Measurements from ENCODE around the gene ALG14. TPM values are rescaled to one million over a fixed set of nuclear protein-coding genes. Genes with fewer than 3 reads are reported as not detected.

Gene ALG14
- total RNA-seq, 6 donors from 2014 or later: 0.55 to 6.2 (median 0.98) TPM

DNA sequence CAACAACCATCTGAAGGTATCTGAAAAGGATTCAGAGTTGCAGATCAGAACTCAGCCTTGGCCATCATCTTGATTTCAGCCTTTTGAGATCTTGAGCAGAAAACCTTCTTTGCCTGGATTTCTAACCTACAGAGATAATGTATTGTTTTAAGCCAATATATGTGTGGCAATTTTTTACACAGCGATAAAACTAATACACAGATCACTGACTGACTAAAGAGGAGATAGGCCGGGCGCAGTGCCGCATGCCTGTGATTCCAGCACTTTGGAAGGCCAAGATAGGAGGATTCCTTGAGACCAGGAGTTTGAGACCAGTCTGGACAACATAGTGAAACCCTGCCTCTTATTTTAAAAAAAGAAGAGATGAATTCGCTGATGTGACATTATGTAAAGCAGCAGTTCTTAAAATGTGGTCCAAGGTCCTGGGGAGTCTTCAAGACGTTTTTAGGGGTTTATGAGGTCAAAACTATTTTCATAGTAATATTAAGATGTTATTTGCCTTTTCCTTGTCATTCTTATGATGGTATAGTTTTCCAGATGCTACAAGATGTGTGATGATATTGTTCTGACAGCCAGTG lies 95.7 kb downstream of the ALG14 start:
- ATAC-seq (ENCODE audit: low FRiP score in 2 of 2) (no peak), DNase-seq (no peak)
- Histone ChIP-seq H3K9me3 (no peaks in the 10 kb centered on the region), H3K27me3 (no peaks in the 10 kb centered on the region), H3K27ac (no peak overlapping the region), H3K36me3 (no peaks in the 10 kb centered on the region), H3K4me1 (peaks cover 0 to 11% (median 6%) of the 10 kb centered on the region in 4 donors), H3K4me3 (no peak overlapping the region)
- TF ChIP-seq, protein P1, sequence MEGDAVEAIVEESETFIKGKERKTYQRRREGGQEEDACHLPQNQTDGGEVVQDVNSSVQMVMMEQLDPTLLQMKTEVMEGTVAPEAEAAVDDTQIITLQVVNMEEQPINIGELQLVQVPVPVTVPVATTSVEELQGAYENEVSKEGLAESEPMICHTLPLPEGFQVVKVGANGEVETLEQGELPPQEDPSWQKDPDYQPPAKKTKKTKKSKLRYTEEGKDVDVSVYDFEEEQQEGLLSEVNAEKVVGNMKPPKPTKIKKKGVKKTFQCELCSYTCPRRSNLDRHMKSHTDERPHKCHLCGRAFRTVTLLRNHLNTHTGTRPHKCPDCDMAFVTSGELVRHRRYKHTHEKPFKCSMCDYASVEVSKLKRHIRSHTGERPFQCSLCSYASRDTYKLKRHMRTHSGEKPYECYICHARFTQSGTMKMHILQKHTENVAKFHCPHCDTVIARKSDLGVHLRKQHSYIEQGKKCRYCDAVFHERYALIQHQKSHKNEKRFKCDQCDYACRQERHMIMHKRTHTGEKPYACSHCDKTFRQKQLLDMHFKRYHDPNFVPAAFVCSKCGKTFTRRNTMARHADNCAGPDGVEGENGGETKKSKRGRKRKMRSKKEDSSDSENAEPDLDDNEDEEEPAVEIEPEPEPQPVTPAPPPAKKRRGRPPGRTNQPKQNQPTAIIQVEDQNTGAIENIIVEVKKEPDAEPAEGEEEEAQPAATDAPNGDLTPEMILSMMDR (IDR thresholded peaks at IDR 0.05): no peak
- TF ChIP-seq EP300 (IDR thresholded peaks at IDR 0.05): no peak
- no peak for TF ChIP-seq POLR2A (IDR thresholded peaks at IDR 0.05)
- no peak for TF ChIP-seq POLR2AphosphoS5 (IDR thresholded peaks at IDR 0.05)
- 80 to 94% methylated on average over 6 of the region's 6 CpGs for WGBS, 2 donors

GRCh38 chr1:94974824-94975223 lies 97.9 kb downstream of the ALG14 start:
- peak in 1 of 2 donors; percentile 70 for ATAC-seq (ENCODE audit: low FRiP score in 2 of 2)
- Histone ChIP-seq H3K27ac (no peak overlapping the region), H3K36me3 (no peaks in the 10 kb centered on the region), H3K9me3 (no peaks in the 10 kb centered on the region), H3K4me3 (no peak overlapping the region), H3K27me3 (no peaks in the 10 kb centered on the region), H3K4me1 (peaks cover 7 to 14% (median 9%) of the 10 kb centered on the region in 4 donors)
- WGBS, 2 donors: 93 to 94% methylated on average over 1 of the region's 1 CpG
- TF ChIP-seq POLR2AphosphoS5 (IDR thresholded peaks at IDR 0.05): no peak
- TF ChIP-seq EP300 (IDR thresholded peaks at IDR 0.05): no peak
- no peak for TF ChIP-seq POLR2A (IDR thresholded peaks at IDR 0.05)
- no peak for DNase-seq

GRCh38 chr1:94974241-94974640 lies 98.5 kb downstream of the ALG14 start:
- Histone ChIP-seq H3K4me3 (no peak overlapping the region), H3K27ac (no peak overlapping the region), H3K4me1 (peaks cover 5 to 14% (median 8%) of the 10 kb centered on the region in 4 donors), H3K27me3 (no peaks in the 10 kb centered on the region), H3K9me3 (no peaks in the 10 kb centered on the region), H3K36me3 (no peaks in the 10 kb centered on the region)
- TF ChIP-seq, protein P1 (IDR thresholded peaks at IDR 0.05): no peak
- TF ChIP-seq POLR2AphosphoS5 (IDR thresholded peaks at IDR 0.05) (no peak), POLR2A (IDR thresholded peaks at IDR 0.05) (no peak), EP300 (IDR thresholded peaks at IDR 0.05) (no peak)
- WGBS, 2 donors: 61 to 69% methylated on average over 1 of the region's 1 CpG
- DNase-seq (no peak), ATAC-seq (ENCODE audit: low FRiP score in 2 of 2) (peak in 1 of 2 donors; percentile 56)

GRCh38 chr1:94973309-94973922 lies 99.3 kb downstream of the ALG14 start:
- no peaks in the 10 kb centered on the region for H3K27me3 ChIP-seq
- DNase-seq (no peak), ATAC-seq (ENCODE audit: low FRiP score in 2 of 2) (peak in 1 of 2 donors; percentile 65)
- H3K36me3 ChIP-seq: no peaks in the 10 kb centered on the region
- TF ChIP-seq POLR2A (IDR thresholded peaks at IDR 0.05): no peak
- TF ChIP-seq EP300 (IDR thresholded peaks at IDR 0.05): no peak
- TF ChIP-seq, protein P1 (IDR thresholded peaks at IDR 0.05): no peak
- no peak for TF ChIP-seq POLR2AphosphoS5 (IDR thresholded peaks at IDR 0.05)
- no peak overlapping the region for H3K4me3 ChIP-seq
- WGBS, 2 donors: 86 to 89% methylated on average over 8 of the region's 8 CpGs
- peaks cover 5 to 14% (median 8%) of the 10 kb centered on the region in 4 donors for H3K4me1 ChIP-seq
- H3K27ac ChIP-seq: peak overlapping the region in 1 of 4 donors; percentile 53
- H3K9me3 ChIP-seq: no peaks in the 10 kb centered on the region

DNA sequence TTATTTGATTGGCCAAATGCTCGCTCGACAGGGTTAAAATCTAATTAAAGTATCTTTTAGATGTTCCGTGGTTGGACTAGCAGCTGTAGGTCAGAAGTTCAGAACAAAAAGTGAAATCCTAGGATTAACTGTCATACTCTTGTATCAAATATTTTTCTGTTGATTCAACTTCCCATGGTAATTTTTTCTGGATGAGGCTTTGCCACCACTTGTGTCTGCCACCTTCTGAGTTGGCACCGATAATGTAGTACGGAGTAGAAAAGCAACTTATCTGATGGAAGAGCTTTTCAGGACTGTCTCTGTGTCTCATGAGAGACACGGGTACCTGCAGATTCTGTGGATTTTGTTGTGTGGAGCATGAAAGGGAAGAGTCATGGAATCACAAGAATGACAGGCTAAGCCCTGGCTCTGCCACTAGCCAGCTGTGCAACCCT lies 101.2 kb downstream of the ALG14 start:
- H3K27me3 ChIP-seq: no peaks in the 10 kb centered on the region
- no peaks in the 10 kb centered on the region for H3K36me3 ChIP-seq
- H3K27ac ChIP-seq: peak overlapping the region; percentile 5 to 57 (median 38)
- H3K4me1 ChIP-seq: peaks cover 5 to 14% (median 8%) of the 10 kb centered on the region in 4 donors
- ATAC-seq (ENCODE audit: low FRiP score in 2 of 2) (no peak), DNase-seq (no peak)
- no peaks in the 10 kb centered on the region for H3K9me3 ChIP-seq
- no peak for TF ChIP-seq EP300 (IDR thresholded peaks at IDR 0.05)
- TF ChIP-seq POLR2AphosphoS5 (IDR thresholded peaks at IDR 0.05): no peak
- no peak for TF ChIP-seq POLR2A (IDR thresholded peaks at IDR 0.05)
- TF ChIP-seq, protein P1 (IDR thresholded peaks at IDR 0.05): no peak
- no peak overlapping the region for H3K4me3 ChIP-seq
- 46 to 47% methylated on average over 6 of the region's 6 CpGs for WGBS, 2 donors

Data from upper lobe of left lung (tissue), 6 donors.